GM19351 (cell line): Measurements from ENCODE around the gene NMNAT1.
"Not testable (repeated sequence)": the region's sequence is repeated elsewhere in the genome, so short reads cannot be mapped to it uniquely, and the experiment has no call there.

Source experiments
- ATAC-seq: cut with Tn5 transposase; IDR thresholded peaks from one replicate; pipeline ENCODE4 v1.9.1; 2021; ENCODE audit warnings: mild to moderate bottlenecking, moderate library complexity; ENCODE audit not compliant: unreplicated experiment

The NMNAT1 gene

GRCh38 chr1:9942939-9943788 is at the start of gene NMNAT1, which contains the start of gene LZIC:
Gene NMNAT1 (plus strand): TSS chr1:9943475. CDS start chr1:9972074, 28,599 bp downstream.
Gene LZIC (minus strand): TSS chr1:9943391. CDS start chr1:9936619, 6,772 bp downstream.
- peak; percentile 95 for ATAC-seq

GRCh38 chr1:9894115-9894514 is 49.2 kb upstream of the NMNAT1 start:
- no peak for ATAC-seq

- no peak for ATAC-seq
Observed at GRCh38 chr1:9900142-9901043, 42.9 kb upstream of the NMNAT1 start.

GRCh38 chr1:9901148-9902059 is 41.9 kb upstream of the NMNAT1 start:
- ATAC-seq: no peak

GRCh38 chr1:9902060-9902452 is 41.2 kb upstream of the NMNAT1 start:
- ATAC-seq: no peak

- ATAC-seq: no peak
Observed at GRCh38 chr1:9903801-9904527, 39.3 kb upstream of the NMNAT1 start.

- ATAC-seq: no peak
Observed at GRCh38 chr1:9904596-9904995, 38.7 kb upstream of the NMNAT1 start.

GRCh38 chr1:9905010-9905409 is 38.3 kb upstream of the NMNAT1 start:
- no peak for ATAC-seq

- ATAC-seq: no peak
Observed at GRCh38 chr1:9906466-9906865, 36.8 kb upstream of the NMNAT1 start.

- ATAC-seq: no peak
Observed at GRCh38 chr1:9907441-9907840, 35.8 kb upstream of the NMNAT1 start.

- no peak for ATAC-seq
Observed at GRCh38 chr1:9908871-9909233, 34.4 kb upstream of the NMNAT1 start.

GRCh38 chr1:9909234-9910046 is 33.8 kb upstream of the NMNAT1 start:
- peak; percentile 1 for ATAC-seq

GRCh38 chr1:9910076-9910422 is 33.2 kb upstream of the NMNAT1 start, which contains the start of gene CTNNBIP1:
Gene CTNNBIP1 (minus strand): TSS chr1:9910269. CDS start chr1:9872064, 38,205 bp downstream.
- peak; percentile 72 for ATAC-seq

- peak; percentile 93 for ATAC-seq
Observed at GRCh38 chr1:9910423-9911178, 32.7 kb upstream of the NMNAT1 start.

- ATAC-seq: no peak
Observed at GRCh38 chr1:9912264-9912936, 30.9 kb upstream of the NMNAT1 start.

GRCh38 chr1:9914610-9914937 is 28.7 kb upstream of the NMNAT1 start:
- ATAC-seq: no peak

GRCh38 chr1:9916452-9916851 is 26.8 kb upstream of the NMNAT1 start:
- no peak for ATAC-seq

- ATAC-seq: not testable (repeated sequence)
Observed at GRCh38 chr1:9917495-9917894, 25.8 kb upstream of the NMNAT1 start.
